DMS 273 treated with DMSO at 0.1 percent for 48 hours (cell line): Measurements from ENCODE around the gene KRTAP10-1.

Experiments used
- DNase-seq: peaks from one replicate; lab custom pipeline; 2025; lab: John Stamatoyannopoulos, UW

Gene KRTAP10-1

DNA sequence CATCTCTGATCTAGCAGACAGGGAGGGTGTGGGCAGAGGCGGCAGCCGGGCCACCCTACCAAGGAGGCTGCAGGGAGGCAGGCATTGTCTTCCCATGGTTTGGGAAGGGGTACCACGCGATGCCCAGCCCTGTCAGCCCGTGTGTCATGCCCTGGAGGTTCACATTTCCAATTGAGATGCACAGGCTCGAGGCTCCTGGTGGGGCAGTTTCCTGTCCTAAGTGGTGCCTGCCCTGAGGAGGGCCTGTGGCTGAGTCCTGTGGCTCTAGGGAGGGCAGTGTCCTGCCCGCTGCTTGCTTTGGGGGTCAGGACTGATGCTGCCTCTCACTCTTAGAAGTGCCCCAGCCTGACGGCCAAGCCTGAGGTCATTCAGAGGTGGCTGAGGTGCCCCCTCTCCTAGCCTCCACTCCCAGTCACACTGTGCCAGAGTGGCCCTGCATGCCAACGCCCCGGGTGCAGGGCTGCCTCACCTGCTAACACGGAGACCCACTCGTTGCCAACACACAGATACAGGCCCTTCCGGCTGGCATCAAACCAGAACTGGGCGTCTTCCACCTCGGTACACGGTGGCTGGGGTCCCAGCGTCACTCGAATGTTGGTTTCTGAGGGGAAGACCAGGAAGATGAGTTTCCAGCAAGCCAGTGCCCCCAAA, 11.9 kb downstream of the KRTAP10-1 start:
- DNase-seq, result no peak

- no peak for DNase-seq
Measured at GRCh38 chr21:44527156-44527982, 12.6 kb downstream of the KRTAP10-1 start.

DNA sequence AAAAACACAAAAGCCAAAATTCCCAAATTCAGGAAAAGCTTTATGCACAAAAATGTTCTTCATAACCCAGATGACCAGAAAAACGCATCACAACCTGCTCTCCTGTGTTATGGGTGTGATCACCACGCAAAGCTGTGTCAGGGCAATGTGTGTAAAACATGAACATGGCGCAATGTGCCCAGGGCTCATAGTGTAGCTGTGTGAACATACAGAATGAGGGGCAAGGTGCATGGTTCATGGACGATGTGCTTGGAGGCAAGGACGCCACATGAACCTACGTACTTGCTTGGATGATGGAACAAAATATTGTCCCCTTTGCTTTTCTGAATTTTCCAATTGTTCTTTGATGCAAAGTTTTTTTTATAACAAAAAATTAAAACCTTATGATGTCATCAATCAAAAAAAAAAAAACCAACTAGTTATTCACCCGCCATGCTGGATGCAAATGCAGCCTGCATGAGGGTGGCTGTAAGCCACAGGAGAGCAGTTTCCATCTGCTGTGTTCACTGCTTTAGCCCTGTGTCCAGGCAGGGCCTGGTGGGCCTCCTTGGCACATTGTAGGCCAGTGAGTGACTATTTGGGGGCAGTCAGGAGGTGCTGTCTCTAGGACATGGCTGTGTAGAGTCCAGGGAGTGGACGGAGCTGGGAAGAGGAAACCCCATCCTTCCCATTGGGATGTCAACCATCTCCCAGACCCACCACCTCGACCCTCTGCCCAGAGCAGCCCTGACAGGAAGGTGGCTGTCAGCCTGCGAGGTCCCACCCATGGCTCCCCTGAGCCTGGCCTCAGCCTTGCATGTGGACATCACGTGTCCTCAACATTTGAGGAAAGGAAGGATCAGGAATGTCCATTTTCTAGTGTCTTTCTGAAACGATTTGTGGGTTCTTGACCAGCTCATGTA, 13.6 kb downstream of the KRTAP10-1 start:
- DNase-seq, result no peak

GRCh38 chr21:44525391-44526095, 14.5 kb downstream of the KRTAP10-1 start:
- DNase-seq, result no peak

DNA sequence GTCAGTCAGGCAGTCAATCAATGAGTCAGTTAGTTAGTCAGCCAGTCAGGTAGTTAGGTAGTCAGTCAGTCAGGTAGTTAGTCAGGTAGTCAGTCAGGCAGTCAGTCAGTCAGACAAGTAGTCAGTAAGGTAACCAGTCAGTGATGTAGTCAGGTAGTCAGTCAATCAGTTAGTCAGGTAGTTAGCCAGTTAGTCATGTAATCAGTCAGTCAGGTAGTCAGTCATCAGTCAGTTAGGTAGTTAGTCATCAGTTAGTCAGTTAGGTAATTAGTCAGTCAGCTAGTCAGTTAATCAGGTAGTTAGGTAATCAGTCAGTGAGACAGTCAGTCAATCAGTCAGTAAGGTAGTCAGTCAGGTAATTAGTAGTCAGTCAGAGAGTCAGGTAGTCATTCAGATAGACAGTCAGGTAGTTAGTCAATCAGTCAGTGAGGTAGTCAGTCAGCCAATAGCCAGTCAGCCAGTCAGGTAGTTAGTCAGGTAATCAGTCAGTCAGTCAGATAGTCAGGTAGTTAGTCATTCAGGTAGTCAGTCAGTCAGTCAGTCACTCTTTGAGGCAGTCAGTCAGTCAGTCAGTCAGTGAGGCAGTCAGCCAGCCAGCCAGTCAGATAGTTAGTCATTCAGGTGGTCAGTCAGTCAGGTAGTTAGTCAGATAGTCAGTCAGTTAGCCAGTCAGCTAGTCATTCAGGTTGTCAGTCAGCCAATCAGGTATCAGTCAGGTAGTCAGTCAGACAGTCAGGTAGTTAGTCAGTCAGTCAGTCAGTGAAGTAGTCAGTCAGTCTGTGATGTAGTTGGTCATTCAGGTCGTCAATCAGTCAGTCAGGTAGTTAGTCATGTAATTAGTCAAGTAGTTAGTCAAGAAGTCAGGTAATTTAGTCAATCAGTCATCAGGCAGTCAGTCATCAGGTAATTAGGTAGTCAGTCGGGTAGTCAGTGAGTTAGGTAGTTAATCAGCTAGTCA, 15.3 kb downstream of the KRTAP10-1 start:
- DNase-seq, result no peak

- no peak for DNase-seq
Measured at GRCh38 chr21:44523567-44524413, 16.2 kb downstream of the KRTAP10-1 start.

GRCh38 chr21:44522753-44523204, 17.2 kb downstream of the KRTAP10-1 start:
- DNase-seq, result no peak

DNA sequence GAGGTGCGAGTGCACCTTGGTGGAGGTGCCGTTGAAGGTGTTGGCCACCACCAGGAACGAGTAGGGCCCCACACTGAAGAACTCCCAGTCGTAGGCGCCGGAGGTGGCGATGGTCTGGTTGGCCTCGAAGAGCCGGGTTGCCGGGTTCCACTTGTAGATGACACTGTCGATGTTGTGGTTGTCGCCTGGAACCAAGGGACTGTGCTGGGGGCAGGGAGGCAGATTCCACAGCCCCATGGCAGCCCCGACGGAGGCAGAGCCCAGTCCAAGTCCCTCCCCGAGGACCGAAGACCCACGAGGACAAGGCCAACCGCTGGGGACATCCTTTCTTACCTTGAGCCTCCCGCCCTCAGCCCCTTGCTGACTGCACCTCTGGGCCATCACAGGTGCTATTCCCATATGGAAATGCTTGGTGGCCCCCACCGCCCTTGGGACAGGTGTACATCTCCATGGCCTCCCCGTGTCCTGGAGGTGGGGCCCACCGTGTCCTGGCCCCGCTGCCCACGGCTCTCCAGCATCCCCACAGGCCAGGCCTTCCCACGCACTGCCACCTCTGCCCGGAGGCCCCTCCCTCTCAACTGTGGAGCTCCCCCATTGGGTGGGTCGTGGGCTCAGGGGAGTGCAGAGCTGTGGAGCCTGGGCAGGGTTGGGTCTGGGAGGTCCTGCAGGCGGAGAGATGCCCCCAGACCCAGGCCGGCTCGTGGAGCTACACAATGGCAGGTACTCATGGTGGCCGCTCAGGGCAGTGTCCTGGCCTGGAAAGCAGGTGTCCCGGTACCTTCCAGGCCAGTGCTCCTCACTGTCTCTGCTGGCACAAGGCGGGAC, 17.9 kb downstream of the KRTAP10-1 start:
- DNase-seq, result no peak

DNA sequence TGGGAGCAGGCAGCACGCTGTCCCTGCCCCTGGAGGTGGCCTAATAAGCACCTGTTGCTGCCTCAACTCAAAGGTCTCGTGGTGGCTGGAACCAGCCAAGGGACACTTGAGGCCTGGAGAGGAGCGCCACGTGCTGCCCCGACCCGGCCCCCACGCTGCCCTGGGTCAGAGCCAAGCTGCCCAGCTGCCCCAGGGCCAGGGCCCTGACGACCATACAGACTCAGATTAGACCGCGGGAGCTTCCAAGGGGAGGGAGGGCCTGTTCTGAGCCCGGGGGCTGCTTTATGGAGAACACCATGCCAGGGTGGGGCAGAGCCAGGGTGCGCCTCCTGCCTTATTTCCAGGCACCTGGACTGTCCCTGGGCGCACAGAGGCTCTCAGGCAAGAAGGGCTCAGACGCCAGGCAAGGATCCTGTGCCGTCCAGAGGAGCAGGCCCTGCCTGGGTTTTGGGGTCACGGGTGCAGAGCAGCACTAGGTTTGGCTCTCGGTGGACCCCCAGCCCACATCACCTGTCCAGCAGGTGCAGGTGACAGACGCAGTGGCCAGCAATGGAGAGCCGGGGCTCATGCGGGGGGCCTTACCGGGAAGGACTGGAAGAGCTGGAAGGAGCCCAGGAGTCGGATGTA, 18.6 kb downstream of the KRTAP10-1 start:
- DNase-seq, result no peak

GRCh38 chr21:44520326-44521300, 19.4 kb downstream of the KRTAP10-1 start:
- DNase-seq, result no peak

DNA sequence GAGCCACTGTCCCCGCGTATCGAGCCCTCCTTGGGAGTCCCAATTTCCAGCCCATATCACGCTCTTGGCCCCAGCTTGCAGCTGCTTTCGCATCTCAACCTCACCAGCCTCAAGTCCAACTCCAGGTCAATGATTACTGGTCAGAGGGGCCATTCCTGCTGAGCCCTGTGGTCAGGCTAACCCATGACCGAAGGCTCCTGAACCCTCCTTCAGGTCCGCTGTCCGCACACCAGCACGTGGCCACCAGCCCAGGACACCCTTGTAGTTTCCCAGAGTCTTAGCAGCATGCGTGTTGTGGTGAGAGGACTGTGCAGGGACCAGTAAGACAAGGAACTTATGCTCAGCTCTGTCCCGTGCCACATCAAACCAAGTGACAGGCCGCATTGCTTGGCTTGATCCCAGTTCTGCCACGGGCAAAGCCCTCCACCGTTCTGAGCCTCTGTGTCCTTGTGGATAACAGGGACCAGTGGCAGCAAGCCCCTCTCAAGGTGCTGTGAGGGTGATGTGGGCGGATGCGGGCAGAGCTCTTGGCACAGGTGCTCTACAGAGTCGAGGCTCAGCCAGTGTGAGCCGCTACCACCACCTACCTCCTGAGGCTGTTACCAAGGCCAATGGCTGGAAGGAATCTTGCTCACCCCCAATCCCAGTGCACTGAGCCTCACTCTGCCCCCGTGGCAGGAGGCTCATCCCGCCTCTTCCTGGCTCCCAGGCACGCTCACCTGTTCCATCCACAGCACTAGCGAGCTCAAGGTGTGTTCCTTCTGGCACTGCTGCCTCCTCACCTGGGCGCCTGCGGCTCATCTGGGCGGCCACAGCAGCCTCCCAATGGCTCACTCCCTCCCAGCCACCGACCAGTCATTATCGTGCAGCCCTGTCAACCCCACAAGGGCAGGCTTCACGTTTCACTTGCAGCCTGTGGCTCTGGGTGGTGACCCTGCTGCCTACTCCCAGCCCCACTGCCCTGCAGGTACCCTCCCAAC, 20.4 kb downstream of the KRTAP10-1 start:
- no peak for DNase-seq

DNA sequence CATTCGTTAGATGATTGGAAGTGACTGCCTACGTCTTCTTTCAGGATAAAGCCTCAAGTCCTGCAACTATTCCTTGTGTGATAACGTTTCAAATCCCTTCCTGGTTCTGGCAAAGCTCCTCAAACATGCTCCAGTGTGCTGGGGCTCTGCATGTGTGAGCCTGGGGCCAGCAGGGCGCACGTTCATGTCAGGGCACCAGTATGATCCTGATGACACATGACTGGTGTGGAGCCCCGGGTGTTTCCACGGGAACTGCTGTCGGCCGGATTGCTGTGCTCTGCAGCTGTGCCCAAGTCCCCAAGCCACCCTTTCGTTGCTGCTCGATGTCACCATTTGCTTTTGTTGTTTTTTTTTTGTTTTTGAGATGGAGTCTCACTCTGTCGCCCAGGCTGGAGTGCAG, 21.3 kb downstream of the KRTAP10-1 start:
- no peak for DNase-seq

DNA sequence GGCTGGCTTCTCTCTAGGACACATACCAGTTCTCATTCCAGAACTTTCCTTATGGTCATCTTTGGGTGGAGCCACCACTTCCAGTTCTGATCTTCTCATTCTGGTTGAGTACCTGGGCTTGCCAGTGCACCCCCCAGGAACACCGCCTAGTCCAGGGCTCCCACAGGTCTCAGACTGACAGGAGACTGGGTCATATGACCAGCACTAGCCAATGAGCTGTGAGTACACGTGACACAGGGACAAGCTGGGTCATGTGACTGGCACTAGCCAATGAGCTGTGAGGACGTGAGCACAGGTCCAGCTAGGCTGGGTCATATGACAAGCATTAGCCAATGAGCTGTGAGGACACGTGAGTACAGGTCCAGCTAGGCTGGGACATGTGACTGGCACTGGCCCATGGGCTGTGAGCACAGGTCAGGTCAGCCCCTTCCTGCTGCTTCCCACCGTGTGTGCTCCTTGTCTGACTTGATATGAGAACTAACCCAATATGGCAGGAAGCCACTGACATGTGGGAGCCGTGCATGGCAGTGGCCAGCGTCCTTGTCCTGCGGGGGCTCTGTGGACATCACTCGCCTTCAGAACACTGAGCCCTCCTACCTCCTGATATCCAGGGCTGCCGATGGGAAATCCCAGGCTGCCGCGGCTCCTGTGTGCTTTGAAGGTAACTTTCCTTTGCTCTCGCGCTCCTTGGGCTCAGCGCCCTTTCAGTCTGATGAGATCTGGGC, 22.7 kb downstream of the KRTAP10-1 start:
- no peak for DNase-seq

DNA sequence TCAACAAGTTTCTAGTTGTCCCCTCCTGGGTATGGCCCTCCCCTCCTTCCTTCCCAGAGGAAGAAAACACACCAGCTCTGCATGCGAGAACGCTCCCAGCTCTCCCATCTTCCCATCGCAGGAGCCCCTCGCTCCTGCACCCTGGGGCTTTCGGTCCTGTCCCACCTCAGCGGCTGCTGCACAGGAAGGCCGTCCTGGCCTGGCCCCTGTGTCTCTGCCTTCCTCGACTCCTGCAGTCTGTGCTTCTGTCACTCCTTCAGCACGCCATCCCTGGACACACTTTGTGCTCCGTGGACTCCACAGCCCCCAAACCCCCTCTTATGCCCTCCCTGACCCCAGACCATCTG, 23.2 kb downstream of the KRTAP10-1 start:
- DNase-seq, result no peak

GRCh38 chr21:44516342-44516741, 23.7 kb downstream of the KRTAP10-1 start:
- no peak for DNase-seq
